Uterus (tissue), 2 donors: ENCODE results near the gene EVL.

ENCODE experiments used
- POLR2A ChIP-seq, 2 donors: fragments of 450-650 bp; IDR thresholded peaks; one replicate each; pipeline ENCODE4 v1.6.1; 2016; ENCODE audit warnings: antibody characterized with exemption in 2 of 2, mild to moderate bottlenecking in 1 of 2, moderate library complexity in 1 of 2
- TF ChIP-seq, protein P1 (sequence below), 4 experiments: fragments of 200-600 bp in 2 of 4; fragments of 450-650 bp in 2 of 4; sonication (generic) in 2 of 4; IDR thresholded peaks; one replicate each; pipeline ENCODE4 v1.5.1; 2016 to 2019; ENCODE audit warnings: antibody characterized with exemption in 4 of 4, mild to moderate bottlenecking in 2 of 4, moderate library complexity in 1 of 4

DNA sequence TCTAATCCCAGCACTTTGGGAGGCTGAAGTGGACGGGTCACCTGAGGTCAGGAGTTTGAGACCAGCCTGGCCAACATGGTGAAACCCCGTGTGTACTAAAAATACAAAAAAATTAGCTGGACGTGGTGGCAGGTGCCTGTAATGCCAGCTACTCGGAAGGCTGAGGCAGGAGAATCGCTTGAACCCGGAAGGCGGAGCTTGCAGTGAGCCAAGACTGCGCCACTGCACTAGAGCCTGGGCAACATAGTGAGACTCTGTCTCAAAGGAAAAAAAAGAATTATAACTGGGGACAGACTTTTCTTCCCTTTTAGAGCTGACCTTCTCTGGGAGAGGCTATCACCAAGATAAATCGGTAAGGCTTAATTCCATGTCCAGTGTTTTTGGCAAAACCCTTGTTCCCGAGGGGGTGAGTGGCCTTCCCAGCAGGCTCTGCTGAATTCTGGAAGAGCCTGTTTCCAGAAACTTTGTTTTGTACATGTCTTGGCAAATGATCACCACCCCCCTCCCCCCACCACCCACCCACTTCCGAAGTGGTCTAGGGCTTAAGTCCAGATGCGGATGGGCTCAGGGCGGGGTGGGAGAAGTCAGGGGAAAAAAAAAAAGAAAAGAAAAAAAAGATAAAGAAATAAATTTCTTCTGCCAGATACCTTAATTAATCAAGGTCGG is 126.5 kb downstream of the EVL start:
- no peak for TF ChIP-seq POLR2A (IDR thresholded peaks at IDR 0.05)
- TF ChIP-seq, protein P1, sequence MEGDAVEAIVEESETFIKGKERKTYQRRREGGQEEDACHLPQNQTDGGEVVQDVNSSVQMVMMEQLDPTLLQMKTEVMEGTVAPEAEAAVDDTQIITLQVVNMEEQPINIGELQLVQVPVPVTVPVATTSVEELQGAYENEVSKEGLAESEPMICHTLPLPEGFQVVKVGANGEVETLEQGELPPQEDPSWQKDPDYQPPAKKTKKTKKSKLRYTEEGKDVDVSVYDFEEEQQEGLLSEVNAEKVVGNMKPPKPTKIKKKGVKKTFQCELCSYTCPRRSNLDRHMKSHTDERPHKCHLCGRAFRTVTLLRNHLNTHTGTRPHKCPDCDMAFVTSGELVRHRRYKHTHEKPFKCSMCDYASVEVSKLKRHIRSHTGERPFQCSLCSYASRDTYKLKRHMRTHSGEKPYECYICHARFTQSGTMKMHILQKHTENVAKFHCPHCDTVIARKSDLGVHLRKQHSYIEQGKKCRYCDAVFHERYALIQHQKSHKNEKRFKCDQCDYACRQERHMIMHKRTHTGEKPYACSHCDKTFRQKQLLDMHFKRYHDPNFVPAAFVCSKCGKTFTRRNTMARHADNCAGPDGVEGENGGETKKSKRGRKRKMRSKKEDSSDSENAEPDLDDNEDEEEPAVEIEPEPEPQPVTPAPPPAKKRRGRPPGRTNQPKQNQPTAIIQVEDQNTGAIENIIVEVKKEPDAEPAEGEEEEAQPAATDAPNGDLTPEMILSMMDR (IDR thresholded peaks at IDR 0.05) = no peak
